MV-4-11 (cell line): ENCODE measurements around the gene BDNF.

Experiments
- DNase-seq: peaks from one replicate; lab custom pipeline; 2025; lab: John Stamatoyannopoulos, UW

BDNF gene

DNA sequence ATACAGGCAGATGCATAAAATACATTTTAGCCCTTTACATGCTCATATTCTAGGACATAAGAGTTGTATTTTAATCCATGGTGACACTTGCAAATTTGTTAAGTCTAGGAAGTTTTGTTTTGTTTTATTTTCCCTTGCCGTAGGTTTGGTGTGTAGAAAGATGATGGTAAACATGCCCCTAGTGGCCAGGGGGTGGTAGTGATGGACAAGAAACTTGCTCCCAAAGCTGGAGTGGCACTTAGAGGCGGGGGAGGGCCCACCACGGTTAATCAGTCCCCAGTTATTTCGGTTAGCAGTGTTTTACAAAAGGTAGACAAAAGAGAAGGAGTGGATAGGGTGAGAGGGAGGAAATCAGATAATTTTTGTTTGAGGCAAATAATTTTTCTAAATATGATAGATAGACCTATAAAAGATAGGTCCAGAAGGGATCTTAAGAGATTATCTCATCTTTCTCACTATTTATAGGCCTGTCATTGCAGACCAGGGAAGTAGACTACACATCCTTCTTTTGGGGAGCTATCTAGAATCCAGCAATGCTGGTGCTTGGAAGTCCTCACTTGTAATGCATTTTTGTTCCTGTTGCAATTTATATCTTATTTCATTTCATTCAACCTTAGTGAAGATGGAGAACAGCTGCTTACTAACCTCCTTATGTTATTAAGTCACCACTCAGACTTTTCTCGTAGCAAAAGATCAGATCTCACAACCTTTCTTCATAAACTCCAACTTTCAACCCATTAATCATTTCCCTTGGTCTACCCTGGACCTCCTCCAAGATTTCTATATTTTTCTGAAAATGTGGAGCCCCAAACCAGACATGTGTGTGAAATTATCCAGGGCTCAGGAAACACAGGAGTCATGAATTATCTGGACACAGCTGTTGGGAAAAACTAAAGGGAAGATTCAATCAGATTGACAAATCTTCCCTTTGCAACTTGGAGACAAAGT is 5.9 kb upstream of the BDNF start:
- peak; percentile 23 for DNase-seq

DNA sequence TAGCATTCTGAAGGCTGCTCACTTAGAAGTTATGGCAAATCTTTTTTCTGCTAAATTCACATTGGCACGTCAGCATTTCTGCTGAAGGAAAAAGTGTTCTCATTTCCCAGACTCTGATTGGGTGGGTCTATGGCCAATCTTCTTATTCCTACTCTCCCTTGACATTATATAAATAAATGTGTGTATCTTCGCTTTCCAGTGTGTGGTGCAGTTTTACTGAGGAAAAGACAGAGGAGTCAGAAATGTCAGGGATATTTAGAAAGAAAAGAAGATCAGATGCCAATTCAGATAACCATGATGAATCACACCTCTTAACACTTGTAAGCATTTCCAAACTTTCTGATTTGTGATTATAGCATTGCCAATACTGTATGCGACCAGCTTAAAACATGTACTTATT is 3.2 kb upstream of the BDNF start:
- DNase-seq: no peak

- DNase-seq: no peak
Observed at GRCh38 chr11:27702811-27703210, 2.6 kb upstream of the BDNF start.

GRCh38 chr11:27701355-27702105 is 1.3 kb upstream of the BDNF start:
- peak; percentile 43 for DNase-seq

GRCh38 chr11:27699926-27700350 is 317 bp downstream of the BDNF start:
- no peak for DNase-seq

- no peak for DNase-seq
Observed at GRCh38 chr11:27699242-27699925, 871 bp downstream of the BDNF start.

- peak; percentile 65 for DNase-seq
Observed at GRCh38 chr11:27698872-27699241, 1.4 kb downstream of the BDNF start.

DNA sequence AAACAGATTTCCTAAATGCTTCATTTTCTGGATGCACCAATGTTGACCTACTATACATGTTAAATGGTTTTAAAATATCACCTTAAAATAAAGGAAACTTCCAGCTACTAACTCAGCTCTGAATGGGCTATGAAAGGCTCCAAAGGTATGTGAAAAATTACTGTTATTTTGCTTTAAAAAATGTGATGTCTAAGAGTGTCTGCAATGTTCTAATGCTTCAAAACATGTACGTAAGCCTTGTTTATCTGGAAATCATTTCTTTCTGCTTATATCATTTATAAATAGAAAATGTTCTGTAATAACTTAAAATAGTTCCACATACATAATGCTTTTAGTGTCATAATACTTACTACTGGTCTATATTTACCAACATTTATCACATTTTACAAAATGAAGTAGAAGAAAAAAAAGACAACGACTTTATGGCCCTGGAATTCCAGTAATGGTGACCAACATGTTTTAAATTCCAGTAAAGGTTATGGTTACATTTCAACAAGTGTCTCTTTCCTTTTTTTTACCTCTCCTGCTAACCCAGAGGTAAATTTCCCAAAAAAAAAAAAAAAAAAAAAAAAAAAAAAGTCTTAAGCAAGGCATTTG is 2.5 kb downstream of the BDNF start:
- no peak for DNase-seq

DNA sequence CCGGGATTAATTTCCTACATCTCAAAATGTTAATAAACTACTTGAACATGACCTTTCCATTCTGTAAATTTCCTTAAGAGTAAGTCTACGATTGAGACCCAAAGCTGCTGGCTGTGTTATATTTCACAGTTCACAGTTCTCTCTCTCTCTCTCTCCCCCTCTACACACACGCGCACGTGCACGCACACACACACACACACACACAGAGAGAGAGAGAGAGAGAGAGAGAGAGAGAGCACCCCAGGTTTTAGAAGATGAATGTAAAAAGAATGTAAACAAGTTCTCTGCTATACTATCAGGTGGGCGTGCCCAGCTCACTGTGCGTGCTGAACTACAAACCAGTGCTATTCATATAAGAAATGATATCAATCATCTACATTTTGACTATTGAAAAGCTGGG is 3.3 kb downstream of the BDNF start:
- DNase-seq: no peak

DNA sequence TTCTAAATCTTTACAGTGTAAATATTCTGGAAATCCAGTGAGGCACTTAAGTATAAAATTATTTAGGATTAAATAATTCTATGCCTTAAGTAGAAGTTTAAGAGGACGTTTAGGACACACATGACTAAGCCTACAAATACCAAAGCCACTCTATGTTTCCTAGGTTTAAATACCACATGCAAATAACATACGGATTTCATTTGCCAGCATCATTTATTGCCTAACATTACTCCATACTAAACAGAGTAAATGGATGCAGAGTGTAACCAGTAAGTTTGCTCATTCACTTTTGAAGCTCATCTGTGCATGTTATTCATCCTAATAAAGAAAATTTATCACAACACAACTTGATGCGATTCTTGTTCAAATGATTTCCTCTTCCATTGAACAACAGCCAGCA is 4.1 kb downstream of the BDNF start:
- DNase-seq: no peak

DNA sequence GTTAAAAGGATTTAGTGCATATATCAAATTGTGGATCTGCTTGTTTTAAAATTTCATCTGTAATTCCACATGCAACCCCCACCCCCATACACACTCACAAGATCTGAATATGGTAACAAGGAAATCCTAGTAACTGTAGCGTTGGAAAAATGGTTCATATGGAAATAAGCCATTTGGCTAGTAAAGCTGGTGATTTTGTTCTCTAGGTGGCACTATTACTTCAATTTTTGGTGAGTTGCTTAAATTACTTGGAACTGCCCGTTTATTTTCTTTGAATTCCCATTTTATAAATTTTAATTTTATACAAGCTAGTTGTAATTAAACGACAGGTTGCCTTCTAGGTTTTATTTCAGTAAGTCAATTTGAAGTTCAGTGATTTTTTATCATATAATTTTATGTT is 5.3 kb downstream of the BDNF start:
- DNase-seq: no peak

DNA sequence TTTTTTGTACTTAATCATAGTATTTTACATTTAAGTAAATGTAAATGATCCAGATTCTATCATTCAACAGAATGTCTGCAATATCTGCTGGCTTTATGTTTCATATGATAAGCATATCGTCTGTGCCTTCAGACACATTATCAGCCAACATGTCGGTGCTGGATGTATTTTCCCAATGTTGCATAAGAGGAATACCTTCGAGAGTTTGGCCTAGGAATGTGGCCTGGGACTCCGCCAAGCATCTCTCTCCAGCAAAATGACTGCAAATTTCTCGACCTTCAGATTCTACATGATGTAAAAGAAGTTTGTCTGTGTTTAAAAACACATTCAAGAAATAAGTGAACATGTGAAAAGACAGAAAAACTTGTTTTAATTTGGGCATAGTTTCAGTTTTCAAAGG is 6.9 kb downstream of the BDNF start:
- no peak for DNase-seq

- no peak for DNase-seq
Observed at GRCh38 chr11:27692781-27693180, 7.5 kb downstream of the BDNF start.

GRCh38 chr11:27688076-27688475 is 12.2 kb downstream of the BDNF start:
- no peak for DNase-seq

DNA sequence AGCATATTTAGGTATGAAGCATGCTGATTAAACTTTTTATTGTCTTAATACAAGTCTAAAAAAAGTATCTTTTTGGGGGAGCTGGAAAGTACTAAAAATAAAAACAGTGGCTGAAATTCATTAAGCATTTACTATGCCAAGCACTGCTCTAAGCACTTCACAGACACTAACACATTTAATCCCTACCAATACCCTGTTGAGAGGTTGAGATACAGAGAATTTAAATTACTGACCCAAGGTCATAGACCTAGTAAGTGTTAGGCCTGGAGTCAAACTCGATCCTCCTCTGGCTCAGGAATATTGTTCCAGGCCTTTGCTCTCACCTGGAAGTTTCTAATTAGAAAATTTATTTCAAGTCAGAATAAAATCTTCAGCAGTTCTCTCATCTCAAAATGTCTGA is 18.6 kb downstream of the BDNF start:
- no peak for DNase-seq

DNA sequence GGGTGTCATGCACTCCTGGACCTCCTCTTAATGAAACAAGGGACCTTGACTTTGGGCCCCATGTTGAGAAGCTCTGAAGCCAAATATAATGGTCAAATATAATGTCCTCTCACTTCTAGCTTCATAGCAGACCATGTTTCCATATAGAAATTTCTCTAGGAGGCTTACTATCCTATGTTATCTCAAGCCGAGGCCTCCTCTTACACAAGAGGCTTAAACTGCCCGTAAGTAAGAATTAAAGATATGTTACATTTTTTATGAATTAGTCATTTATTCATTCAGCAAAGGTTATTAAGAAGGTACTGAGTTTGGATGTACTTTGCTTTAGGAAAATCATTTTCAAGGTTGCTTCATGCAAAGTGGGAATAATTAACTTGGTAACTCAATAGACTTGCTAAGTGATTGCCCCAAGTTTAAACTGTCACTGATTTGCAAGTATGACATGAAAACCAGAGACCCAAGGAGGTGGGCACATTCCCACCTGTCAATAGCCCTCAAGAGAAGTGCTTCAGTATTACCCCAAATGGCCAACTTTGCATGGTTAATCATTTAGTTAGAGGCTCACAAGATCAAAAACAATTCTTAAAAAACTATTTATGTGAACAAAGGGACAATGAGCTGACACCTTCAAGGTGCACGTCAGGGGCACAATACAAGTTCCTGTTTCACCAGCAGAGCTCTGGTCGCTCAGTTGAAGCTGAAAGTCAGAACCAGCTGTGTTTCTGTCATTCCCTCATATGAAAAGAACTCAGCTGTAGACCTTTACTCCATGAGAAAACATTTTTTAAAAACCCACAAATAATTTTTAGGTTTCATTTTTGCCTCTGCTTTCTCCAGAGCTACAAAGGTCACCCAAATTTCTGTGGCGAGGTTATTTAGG is 20.9 kb downstream of the BDNF start:
- no peak for DNase-seq

- no peak for DNase-seq
Observed at GRCh38 chr11:27678242-27678641, 22.0 kb downstream of the BDNF start.

DNA sequence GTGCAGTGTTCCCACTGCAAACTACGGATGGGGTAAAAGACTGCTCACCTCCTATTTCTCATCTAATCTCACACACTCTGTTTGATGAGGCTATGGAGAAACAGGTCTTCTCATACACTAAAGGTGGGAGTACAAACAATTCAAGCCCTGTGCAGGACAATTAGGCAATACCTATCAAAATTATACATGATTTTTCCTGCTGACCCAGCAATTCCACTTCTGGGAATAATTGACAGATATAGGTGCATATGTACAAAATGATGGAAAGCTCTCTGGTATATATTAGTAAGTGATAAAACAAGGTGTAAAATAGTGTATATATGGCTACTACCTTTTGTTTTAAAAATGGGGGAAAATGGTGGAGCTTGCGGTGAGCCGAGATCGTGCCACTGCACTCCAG is 23.1 kb downstream of the BDNF start:
- no peak for DNase-seq

- no peak for DNase-seq
Observed at GRCh38 chr11:27673979-27674663, 26.1 kb downstream of the BDNF start.

DNA sequence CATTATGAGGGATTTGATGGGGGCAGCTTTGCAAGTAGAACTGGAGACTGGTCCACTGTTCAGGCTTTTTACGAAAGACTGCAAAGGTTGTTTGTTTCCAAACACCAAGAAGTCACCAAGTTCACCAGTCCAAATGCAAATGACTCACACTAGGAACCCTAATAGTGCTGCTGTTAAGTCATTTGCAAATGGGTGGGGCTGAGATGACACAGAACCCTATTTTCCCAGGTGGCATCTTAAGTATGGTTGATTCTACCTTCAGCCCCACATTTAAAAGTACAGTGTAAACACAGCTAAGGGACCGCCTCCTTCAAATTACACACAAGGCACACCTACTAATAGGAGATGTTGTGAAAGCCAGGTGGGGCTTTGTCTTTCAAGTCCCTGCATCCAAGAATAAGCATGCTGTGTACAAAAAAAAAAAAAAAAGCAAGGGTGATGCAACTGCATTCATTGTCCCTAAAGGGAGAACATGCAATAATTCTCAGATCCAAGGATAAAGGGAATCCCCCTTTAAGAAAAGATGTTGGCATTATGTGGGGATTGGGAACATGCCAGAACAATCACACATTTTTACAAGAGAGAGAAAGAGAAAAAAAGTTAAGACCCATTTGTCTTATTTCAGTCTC is 27.3 kb downstream of the BDNF start:
- no peak for DNase-seq
